AG04449 (cell line): Measurements from ENCODE around the gene BCL2L15.
A peak's percentile ranks its signal among the peaks of the same experiment; 100 is the strongest.

Experiments used
- CTCF ChIA-PET: fragments of 350-600 bp; formaldehyde crosslinking; extraction: SDS; loops from one replicate; lab custom pipeline; 2021; ENCODE audit warnings: antibody characterized with exemption; lab: Yijun Ruan, JAX
- POLR2A ChIA-PET: fragments of 400-600, 350-600 bp; formaldehyde crosslinking; extraction: SDS; loops from one replicate; lab custom pipeline; 2020; ENCODE audit warnings: antibody characterized with exemption, inconsistent platforms; lab: Yijun Ruan, JAX
- DNase-seq: peaks from one replicate; pipeline ENCODE4 v3.0.0-alpha.2; 2010; ENCODE audit warnings: low read depth, low spot score
- H3K4me3 ChIP-seq: 2 replicates; pipeline ENCODE4 v1.5.1; 2011; ENCODE audit warnings: low read depth, mild to moderate bottlenecking, control low read depth, low read length
- TF ChIP-seq, protein P1 (sequence below): IDR thresholded peaks from one replicate; pipeline ENCODE4 v1.5.1; 2011; ENCODE audit warnings: mild to moderate bottlenecking, moderate library complexity, low read length, control low read depth, inconsistent platforms; ENCODE audit not compliant: insufficient read depth; ENCODE audit errors: missing control alignments

The BCL2L15 gene

DNA sequence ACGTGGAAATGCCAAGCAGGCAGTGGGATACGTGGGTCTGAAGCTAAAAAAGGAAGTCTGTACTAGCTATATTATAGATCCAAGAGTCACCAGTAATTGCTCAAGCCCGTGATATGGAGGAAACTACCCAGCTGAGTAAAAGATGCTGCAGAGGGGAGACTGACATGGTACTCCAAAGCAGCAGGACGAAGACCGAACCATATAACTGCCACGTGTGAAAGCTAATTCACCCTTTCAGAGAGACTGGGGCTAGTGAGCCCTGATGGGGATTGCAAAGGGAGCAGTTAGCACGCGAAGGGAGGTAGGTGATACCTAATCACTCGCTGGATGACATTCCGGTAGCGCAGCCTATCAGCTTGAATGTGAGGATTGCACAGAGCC, 16.9 kb upstream of the BCL2L15 start:
- TF ChIP-seq, protein P1, sequence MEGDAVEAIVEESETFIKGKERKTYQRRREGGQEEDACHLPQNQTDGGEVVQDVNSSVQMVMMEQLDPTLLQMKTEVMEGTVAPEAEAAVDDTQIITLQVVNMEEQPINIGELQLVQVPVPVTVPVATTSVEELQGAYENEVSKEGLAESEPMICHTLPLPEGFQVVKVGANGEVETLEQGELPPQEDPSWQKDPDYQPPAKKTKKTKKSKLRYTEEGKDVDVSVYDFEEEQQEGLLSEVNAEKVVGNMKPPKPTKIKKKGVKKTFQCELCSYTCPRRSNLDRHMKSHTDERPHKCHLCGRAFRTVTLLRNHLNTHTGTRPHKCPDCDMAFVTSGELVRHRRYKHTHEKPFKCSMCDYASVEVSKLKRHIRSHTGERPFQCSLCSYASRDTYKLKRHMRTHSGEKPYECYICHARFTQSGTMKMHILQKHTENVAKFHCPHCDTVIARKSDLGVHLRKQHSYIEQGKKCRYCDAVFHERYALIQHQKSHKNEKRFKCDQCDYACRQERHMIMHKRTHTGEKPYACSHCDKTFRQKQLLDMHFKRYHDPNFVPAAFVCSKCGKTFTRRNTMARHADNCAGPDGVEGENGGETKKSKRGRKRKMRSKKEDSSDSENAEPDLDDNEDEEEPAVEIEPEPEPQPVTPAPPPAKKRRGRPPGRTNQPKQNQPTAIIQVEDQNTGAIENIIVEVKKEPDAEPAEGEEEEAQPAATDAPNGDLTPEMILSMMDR: no peak
- DNase-seq: no peak
- CTCF ChIA-PET: interaction anchor here (0.7 to 2.0 kb wide), 14 partner anchors 9 to 71 kb away, joined by 3 to 19 read pairs (median 4); partner anchors contain the start of gene HIPK1
- POLR2A ChIA-PET: interaction anchor here (0.6 to 3.2 kb wide), 7 partner anchors 26 to 94 kb away, joined by 3 to 46 read pairs (median 3); partner anchors contain the start of genes HIPK1 and RSBN1
- H3K4me3 ChIP-seq: peak overlapping the region; percentile 94

DNA sequence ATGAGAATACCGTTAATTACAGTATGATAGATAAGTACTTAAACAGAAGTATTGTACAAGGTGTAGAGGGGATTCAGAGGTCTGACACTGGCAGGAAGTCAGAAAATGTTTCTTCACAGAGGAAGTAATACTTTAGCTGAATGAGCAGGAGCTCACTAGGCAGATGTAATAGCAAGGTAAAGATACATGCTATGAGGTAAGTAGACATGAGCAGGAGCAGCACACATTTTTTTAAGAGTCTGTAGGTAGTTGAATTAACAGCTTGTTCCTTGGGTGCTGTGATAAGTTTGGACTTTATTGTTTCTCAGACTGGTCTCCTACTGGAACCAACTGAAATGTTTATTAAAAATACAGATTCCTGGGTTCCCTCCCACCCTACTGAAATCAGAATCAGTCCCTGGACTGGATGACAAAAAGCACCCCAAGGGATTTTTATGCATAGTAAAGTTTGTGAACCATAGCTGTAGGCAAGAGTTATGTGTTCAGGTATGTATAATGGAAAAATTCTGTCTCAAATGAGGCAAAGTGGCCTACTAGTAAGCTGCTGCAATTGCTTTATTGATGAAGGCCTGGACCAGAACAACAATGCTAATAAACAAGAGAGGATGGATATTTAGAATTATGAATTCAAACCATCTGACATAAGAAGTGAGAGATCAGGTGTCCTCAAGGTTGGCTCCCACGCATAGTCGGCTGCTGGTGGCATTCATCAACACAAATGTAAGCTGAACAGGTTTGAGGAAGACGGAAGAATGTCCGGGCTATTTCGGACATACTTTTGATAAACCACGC, 16.3 kb upstream of the BCL2L15 start:
- CTCF ChIA-PET: interaction anchor here (0.7 to 2.0 kb wide), 15 partner anchors 8 to 103 kb away, joined by 3 to 19 read pairs (median 4); partner anchors contain the start of gene HIPK1
- TF ChIP-seq, protein P1: no peak
- DNase-seq: no peak
- peak overlapping the region; percentile 94 for H3K4me3 ChIP-seq
- POLR2A ChIA-PET: interaction anchor here (0.6 to 3.2 kb wide), 6 partner anchors 26 to 94 kb away, joined by 3 to 46 read pairs (median 3); partner anchors contain the start of genes HIPK1 and RSBN1

DNA sequence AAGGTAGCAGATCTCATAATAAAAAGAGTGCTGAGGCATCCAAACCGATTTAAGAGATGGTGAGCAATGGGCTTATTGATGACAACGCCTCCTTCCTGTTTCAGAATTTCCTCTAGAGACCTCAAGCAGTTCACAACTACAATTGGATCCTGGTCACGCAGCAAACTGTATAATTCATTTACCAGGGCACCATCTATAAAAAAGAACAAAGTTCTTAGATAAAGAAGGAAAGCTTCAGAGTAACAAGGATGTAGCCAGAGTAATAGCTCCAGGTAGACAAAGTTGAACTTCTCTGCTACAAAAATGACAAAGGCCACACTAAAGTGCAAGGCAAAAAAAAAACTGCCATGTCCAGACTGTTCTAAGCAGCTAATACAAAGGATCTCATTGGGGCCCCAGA, 13.8 kb upstream of the BCL2L15 start:
- no peak for DNase-seq
- CTCF ChIA-PET: interaction anchor here (1.1 kb wide), 1 partner anchor 28 kb away, joined by 4 read pairs; the partner anchor contains the start of gene HIPK1
- H3K4me3 ChIP-seq: no peak overlapping the region
- TF ChIP-seq, protein P1: no peak
- POLR2A ChIA-PET: no interaction called here

DNA sequence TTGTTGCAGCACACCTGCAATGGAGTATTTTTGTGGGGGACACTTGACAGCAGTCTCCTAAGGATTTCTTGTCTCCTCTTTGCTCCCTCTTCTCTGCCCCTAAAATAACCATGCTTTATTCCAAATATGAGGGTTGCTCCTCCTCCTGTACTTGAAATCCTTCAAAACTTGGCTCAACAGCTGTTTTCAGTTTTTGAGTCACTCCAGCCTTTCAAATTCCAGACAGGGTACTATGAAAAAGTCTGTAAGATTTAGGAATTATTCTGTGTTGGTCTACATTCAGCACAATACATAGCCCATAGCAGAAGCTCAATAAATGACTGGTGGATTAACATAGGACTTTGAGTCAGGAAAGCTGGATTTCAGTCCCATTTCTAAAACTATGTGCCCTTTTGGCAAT, 11.7 kb upstream of the BCL2L15 start:
- TF ChIP-seq, protein P1: no peak
- no peak overlapping the region for H3K4me3 ChIP-seq
- POLR2A ChIA-PET: interaction anchor here (0.8 kb wide), 1 partner anchor 88 kb away, joined by 4 read pairs; no protein-coding TSS in a partner anchor
- no peak for DNase-seq
- CTCF ChIA-PET: interaction anchor here (1.6 to 2.0 kb wide), 2 partner anchors 64 to 66 kb away, joined by 4 to 12 read pairs; no protein-coding TSS in a partner anchor

DNA sequence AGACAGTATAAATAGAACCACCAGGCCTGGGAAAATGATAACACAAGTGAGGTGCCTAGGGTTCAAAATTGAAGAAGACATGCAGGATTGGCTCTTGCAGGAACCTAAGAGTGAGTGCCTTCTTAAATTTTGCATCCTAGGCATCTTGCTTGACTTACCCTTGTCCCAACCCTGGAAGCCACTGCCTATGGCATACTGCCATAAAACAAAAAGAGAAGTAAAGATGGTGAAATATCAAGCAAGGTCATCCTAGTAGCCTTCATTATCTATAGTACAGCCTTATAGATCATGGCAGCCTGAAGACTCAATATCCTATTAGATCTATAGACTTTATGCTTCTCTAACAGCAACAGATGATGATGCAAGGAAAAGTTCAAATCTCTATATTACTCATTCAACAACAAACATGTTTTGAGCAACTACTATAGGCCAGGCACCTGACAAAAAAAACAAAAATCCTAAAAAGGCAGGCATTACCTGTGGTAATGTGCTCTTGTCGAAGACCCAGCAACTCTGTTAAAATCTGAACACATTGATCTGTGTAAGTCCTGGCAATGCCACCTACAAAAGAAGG, 10.9 kb upstream of the BCL2L15 start:
- no peak for DNase-seq
- POLR2A ChIA-PET: no interaction called here
- H3K4me3 ChIP-seq: no peak overlapping the region
- CTCF ChIA-PET: interaction anchor here (1.6 to 3.6 kb wide), 2 partner anchors 63 to 66 kb away, joined by 4 to 19 read pairs; no protein-coding TSS in a partner anchor
- TF ChIP-seq, protein P1: no peak

DNA sequence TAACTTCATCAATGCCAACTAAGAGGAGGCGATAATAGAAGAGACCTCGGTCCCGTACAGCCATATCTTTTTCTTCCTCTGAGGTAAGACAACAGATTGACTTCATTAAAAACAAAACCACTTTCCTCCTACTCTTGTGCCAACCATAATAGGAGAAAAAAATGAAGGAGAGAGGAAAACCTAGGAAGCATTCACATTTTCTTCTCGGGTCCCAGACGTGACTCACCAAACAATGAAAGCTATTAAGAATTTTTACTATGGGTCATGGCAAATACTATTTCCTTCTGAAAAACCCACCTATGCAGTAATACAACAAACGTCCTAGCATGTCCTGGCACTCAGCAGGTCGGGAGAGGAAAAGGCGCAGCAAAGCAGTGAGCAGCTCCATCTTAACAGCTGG, 8.6 kb upstream of the BCL2L15 start:
- TF ChIP-seq, protein P1: no peak
- H3K4me3 ChIP-seq: no peak overlapping the region
- POLR2A ChIA-PET: no interaction called here
- CTCF ChIA-PET: interaction anchor here (1.2 to 3.6 kb wide), 2 partner anchors 8 to 60 kb away, joined by 5 to 19 read pairs; no protein-coding TSS in a partner anchor
- no peak for DNase-seq
